ENCODE data around the gene HSP90AB1.

Gene HSP90AB1

GRCh38 chr6:44253307-44254101 lies 6.6 kb downstream of the HSP90AB1 start:
- in situ Hi-C loops (cut with MboI; ENCODE audit: low sequenced_read_pairs) = no loop called here

- in situ Hi-C loops (cut with MboI; ENCODE audit: low sequenced_read_pairs) = no loop called here
Observed at GRCh38 chr6:44254191-44255104, 7.5 kb downstream of the HSP90AB1 start.

DNA sequence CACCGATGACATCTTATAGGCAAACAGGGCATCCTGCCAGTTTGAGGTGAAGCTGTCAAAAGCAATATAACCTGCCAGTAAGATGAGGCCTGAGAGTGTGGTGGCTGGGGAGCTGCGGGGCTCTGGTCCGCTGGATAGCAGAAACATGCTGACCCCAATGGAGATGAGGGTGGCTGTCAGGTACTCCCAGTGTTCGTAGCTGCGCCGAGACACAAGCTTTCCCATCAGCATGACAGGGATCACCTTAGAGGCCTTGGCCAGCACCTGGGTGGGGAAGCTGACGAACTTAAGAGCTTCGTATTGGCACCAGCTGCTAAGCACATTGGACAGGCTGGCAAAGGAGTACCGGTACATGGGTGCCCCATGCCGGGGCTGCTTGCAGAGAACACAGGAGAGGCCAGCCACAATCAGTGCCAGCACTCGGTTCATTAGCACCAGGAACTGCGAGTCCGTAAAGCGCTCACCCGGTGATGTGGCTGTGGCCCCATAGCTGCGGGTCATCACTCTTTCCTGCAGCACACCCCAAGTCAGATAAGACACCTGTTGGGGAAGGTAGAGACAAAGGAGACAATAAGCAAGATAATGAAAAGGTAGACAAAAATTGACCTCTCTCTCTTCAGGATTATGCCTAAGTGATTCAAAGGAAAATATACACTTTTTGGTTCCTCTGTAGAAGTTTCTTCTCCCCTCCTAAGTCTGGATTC lies 8.4 kb downstream of the HSP90AB1 start:
- in situ Hi-C loops (cut with MboI; ENCODE audit: low sequenced_read_pairs) = no loop called here

GRCh38 chr6:44255871-44256774 lies 9.2 kb downstream of the HSP90AB1 start:
- in situ Hi-C loops (cut with MboI; ENCODE audit: low sequenced_read_pairs) = no loop called here

DNA sequence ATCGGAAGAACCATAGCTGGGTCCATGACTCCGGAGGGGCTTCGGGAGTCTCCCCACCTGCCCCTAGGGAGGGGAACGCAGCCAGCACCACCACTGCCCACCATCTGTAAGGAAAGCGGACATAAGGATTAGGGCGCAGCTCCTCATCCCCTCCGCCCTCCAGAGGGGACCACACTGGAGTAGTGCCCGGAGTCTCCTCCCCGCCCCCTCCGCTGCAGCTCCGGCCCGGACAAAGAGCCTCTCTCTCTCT lies 9.8 kb downstream of the HSP90AB1 start:
- in situ Hi-C loops (cut with MboI; ENCODE audit: low sequenced_read_pairs) = no loop called here

DNA sequence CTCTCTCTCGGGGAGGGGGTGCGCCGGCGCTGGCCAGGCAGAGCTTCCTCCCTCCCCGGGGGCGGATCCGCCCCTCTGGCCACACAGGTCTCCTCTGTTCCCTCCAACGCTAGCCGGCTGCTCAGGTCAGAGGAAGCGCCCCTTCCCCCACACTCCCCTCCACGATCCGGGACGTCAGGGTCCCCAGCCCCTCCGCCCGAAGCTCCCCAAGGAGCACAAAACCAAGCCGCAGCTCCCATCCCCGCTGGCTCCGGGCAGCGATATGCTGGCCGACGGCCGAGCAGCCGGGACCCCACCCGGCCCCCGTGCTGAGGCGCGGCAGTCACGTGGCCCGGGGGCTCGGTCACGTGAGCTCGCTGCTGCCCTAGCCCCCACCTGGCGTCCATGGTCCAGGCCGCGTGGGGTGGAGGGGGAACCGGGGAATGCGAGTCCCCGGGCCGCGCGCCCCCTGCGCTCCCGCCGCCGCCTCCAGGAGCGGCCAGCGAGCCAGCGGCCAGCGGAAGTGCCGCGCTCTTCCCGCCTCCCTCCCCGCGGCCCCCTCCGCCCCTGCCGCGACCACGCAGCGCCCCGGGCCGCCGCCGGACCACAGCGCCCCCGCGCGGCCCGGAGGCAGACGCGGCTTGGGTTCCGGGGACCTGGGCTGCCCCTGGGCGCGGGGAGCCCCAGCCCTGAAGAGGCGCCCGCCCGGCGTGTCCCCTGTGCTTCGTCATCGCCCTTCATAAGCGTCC lies 10.3 kb downstream of the HSP90AB1 start, which contains the start of gene SLC35B2:
SLC35B2 (minus strand) TSS at position 504 of the 728 bp plus-strand sequence; CDS start at position 386, 118 bp downstream.
- in situ Hi-C loops (cut with MboI; ENCODE audit: low sequenced_read_pairs) = no loop called here

- in situ Hi-C loops (cut with MboI; ENCODE audit: low sequenced_read_pairs) = no loop called here
Observed at GRCh38 chr6:44257753-44258324, 10.9 kb downstream of the HSP90AB1 start.

GRCh38 chr6:44258325-44258863 lies 11.5 kb downstream of the HSP90AB1 start:
- in situ Hi-C loops (cut with MboI; ENCODE audit: low sequenced_read_pairs) = no loop called here

- in situ Hi-C loops (cut with MboI; ENCODE audit: low sequenced_read_pairs) = no loop called here
Observed at GRCh38 chr6:44258921-44259320, 12.0 kb downstream of the HSP90AB1 start.

- in situ Hi-C loops (cut with MboI; ENCODE audit: low sequenced_read_pairs) = no loop called here
Observed at GRCh38 chr6:44260011-44260410, 13.1 kb downstream of the HSP90AB1 start.

DNA sequence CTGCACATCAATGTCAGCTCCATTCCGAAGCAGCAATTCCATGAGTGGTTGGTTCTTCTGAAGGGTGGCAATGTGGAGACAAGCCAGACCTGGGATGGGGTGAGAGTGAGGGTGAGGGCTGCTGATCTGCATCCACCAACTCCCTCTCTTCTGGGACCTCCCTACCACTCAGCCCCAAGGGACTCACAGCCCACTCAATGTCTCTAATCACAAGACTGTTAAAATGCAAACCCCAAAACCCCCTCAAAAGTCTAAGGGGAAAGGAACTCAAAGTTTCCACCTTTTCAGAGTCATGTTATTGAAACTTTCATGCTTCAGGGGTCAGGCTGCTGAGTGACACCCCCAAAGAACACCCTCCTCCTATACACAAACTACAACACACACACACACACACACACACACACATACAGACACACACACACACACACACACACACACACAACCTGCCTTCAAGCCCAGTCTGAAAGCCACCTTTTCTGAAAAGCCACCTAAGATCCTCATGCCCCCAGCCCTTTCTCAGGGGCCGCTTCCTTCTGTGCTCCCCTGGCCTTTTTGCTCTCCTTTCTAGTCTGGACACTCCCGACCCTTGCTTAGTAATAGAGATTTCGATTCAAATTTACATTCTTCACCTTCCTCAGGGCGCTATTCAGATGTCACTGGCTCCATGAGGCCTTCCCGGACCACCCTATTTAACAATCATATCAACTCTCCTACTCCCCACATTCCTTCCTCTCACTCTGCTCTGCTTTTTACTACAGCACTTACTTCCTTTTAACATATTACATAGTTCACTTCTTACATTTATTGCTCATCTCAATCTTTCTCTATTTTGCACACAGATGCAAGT lies 13.8 kb downstream of the HSP90AB1 start:
- in situ Hi-C loops (cut with MboI; ENCODE audit: low sequenced_read_pairs) = no loop called here

- in situ Hi-C loops (cut with MboI; ENCODE audit: low sequenced_read_pairs) = no loop called here
Observed at GRCh38 chr6:44261581-44261980, 14.7 kb downstream of the HSP90AB1 start.

GRCh38 chr6:44262467-44263353 lies 15.8 kb downstream of the HSP90AB1 start:
- in situ Hi-C loops (cut with MboI; ENCODE audit: low sequenced_read_pairs) = no loop called here

DNA sequence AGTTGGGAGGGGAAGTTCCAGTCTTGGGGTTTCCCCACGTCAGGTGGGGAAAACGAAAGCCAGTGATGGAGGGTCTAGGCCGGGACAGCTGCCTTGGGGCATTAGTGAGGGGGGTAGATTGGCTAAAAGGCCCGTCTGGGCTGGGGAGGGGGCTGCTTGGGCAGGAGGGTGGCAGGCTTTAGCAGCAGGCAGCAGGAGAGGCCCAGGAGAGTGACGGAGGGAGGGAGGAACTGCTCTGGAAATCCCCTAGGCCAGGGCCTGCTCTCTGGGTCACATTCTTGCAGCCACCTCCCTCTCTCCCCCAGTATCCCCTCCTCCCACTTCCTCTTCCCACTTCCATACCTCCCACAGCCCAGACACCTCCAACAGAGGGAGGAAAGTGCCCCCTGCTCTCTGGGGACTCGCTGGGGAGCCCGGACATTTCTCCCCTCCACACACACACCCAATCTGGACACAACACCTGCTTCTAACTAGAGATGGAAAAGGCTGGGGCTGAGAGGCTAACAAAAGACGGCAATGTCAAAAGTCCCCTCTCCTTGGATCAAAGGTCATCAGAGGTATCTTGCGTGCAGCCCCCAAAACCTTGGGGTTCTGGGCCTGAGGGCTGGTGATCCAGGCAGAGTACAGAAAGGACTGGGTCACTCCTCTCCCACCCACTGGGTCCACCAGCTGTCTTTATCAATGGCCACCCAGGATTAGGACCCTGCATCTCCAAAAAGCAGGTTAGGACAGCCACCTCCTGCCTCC lies 16.6 kb downstream of the HSP90AB1 start:
- in situ Hi-C loops (cut with MboI; ENCODE audit: low sequenced_read_pairs) = no loop called here

DNA sequence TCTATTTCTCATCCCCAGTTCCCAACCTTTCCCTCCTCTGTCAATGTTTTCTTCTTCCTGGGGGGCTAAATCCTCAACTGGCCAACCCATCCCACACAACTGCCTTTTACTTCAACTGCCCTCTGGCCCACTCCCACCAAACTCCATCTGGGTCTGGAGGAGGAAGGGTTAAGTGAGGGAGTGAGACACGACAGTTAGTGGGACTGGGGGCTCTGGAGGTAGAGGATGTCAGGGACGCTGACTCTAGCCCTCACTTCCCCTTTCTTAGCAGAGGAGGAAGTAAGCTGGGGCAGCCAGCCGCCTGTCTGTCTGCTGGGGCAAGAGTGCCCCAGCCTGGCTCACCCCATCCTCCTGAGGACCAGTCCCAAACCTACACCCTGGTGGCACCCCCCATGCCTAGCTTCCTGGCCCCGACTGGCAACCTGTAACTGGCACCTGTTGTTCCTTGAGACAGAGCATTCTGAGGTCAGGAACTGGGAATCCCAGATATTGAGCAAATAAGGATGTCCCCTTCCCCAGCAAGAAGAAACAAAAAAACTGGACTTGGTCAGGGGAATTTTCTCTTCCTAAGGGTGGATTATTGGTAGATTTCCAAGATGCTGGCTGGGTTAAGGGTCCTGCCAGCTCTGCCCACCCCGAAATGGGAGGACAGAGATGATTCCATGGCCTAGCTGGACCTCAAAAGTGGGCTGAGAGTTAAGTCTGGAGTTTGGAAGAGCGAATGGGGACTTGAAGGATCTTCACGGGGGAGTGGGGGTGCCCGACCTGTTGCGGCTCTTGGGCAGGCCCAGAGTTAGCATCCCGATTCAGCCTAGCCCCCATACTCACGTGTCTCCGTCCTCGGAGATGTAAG lies 17.5 kb downstream of the HSP90AB1 start:
- in situ Hi-C loops (cut with MboI; ENCODE audit: low sequenced_read_pairs) = no loop called here

All from HL-60/S4 (cell line).